GM21367 (cell line): Measurements from ENCODE around the gene SLCO1A2.
"Not testable (repeated sequence)": the region's sequence is repeated elsewhere in the genome, so short reads cannot be mapped to it uniquely, and the experiment has no call there.

Experiments
- ATAC-seq: cut with Tn5 transposase; IDR thresholded peaks from one replicate; pipeline ENCODE4 v1.9.1; 2021; ENCODE audit not compliant: unreplicated experiment

The SLCO1A2 gene

GRCh38 chr12:21334771-21335325 is at the start of gene SLCO1A2:
Gene SLCO1A2, minus strand, starts transcription at chr12:21334917. Its CDS starts 270 bp downstream, at chr12:21334647.
- no peak for ATAC-seq

- no peak for ATAC-seq
Observed at GRCh38 chr12:21384261-21384660, 49.5 kb upstream of the SLCO1A2 start.

GRCh38 chr12:21381320-21381719 is 46.6 kb upstream of the SLCO1A2 start:
- not testable (repeated sequence) for ATAC-seq

- ATAC-seq = no peak
Observed at GRCh38 chr12:21379218-21379617, 44.5 kb upstream of the SLCO1A2 start.

GRCh38 chr12:21372602-21373001 is 37.9 kb upstream of the SLCO1A2 start, which contains the start of gene IAPP:
Gene IAPP, plus strand, starts transcription at chr12:21372902. Its CDS starts 450 bp downstream, at chr12:21373352.
- ATAC-seq = no peak

GRCh38 chr12:21370845-21371449 is 36.2 kb upstream of the SLCO1A2 start:
- no peak for ATAC-seq

GRCh38 chr12:21369141-21369980 is 34.6 kb upstream of the SLCO1A2 start:
- no peak for ATAC-seq

- ATAC-seq = not testable (repeated sequence)
Observed at GRCh38 chr12:21360632-21361031, 25.9 kb upstream of the SLCO1A2 start.

GRCh38 chr12:21354641-21355040 is 19.9 kb upstream of the SLCO1A2 start:
- ATAC-seq = no peak

- no peak for ATAC-seq
Observed at GRCh38 chr12:21353948-21354347, 19.2 kb upstream of the SLCO1A2 start.

GRCh38 chr12:21353487-21353886 is 18.8 kb upstream of the SLCO1A2 start:
- ATAC-seq = no peak

- no peak for ATAC-seq
Observed at GRCh38 chr12:21350975-21351374, 16.3 kb upstream of the SLCO1A2 start.

GRCh38 chr12:21346542-21347205 is 12.0 kb upstream of the SLCO1A2 start:
- ATAC-seq = no peak

- no peak for ATAC-seq
Observed at GRCh38 chr12:21343636-21344035, 8.9 kb upstream of the SLCO1A2 start.

GRCh38 chr12:21341769-21342168 is 7.1 kb upstream of the SLCO1A2 start:
- ATAC-seq = no peak

GRCh38 chr12:21340403-21340802 is 5.7 kb upstream of the SLCO1A2 start:
- no peak for ATAC-seq

GRCh38 chr12:21339921-21340320 is 5.2 kb upstream of the SLCO1A2 start:
- no peak for ATAC-seq

- ATAC-seq = no peak
Observed at GRCh38 chr12:21337959-21338744, 3.4 kb upstream of the SLCO1A2 start.

GRCh38 chr12:21337453-21337852 is 2.7 kb upstream of the SLCO1A2 start:
- ATAC-seq = no peak

- no peak for ATAC-seq
Observed at GRCh38 chr12:21336656-21337055, 1.9 kb upstream of the SLCO1A2 start.
